Suprapubic skin (tissue), 4 donors: ENCODE data around the gene ACTL10. TPM values are rescaled to one million over a fixed set of nuclear protein-coding genes. Genes with fewer than 3 reads are reported as not detected.
A peak's percentile ranks its signal among the peaks of the same experiment; 100 is the strongest.

Experiments used
- DNase-seq, 2 donors: peaks; one replicate each; pipeline ENCODE4 v3.0.0-alpha.2; 2019; ENCODE audit warnings: low spot score in 2 of 2
- H3K27ac ChIP-seq: fragments of 200-600 bp; sonication (generic); one replicate; pipeline ENCODE4 v1.5.1; 2019
- H3K27me3 ChIP-seq: fragments of 200-600 bp; sonication (generic); one replicate; pipeline ENCODE4 v1.5.1; 2019
- H3K36me3 ChIP-seq: fragments of 200-600 bp; sonication (generic); one replicate; pipeline ENCODE4 v1.5.1; 2019
- H3K4me1 ChIP-seq: fragments of 200-600 bp; sonication (generic); one replicate; pipeline ENCODE4 v1.5.1; 2019
- H3K4me3 ChIP-seq: fragments of 200-600 bp; sonication (generic); one replicate; pipeline ENCODE4 v1.5.1; 2019; ENCODE audit warnings: mild to moderate bottlenecking
- H3K9me3 ChIP-seq: fragments of 200-600 bp; sonication (generic); one replicate; pipeline ENCODE4 v1.5.1; 2019
- CTCF ChIP-seq, 2 donors: fragments of 200-600 bp in 1 of 2; fragments of 450-650 bp in 1 of 2; sonication (generic) in 1 of 2; IDR thresholded peaks; one replicate each; pipeline ENCODE4 v1.5.1; 2016 to 2019; ENCODE audit warnings: antibody characterized with exemption in 2 of 2, mild to moderate bottlenecking in 1 of 2, moderate library complexity in 1 of 2
- EP300 ChIP-seq: sonication (generic); formaldehyde crosslinking; IDR thresholded peaks from one replicate; pipeline ENCODE4 v1.6.1; 2017; ENCODE audit warnings: antibody characterized with exemption
- POLR2A ChIP-seq, 2 donors: fragments of 450-650 bp; IDR thresholded peaks; one replicate each; pipeline ENCODE4 v1.6.1; 2017; ENCODE audit warnings: antibody characterized with exemption in 2 of 2, mild to moderate bottlenecking in 2 of 2, moderate library complexity in 2 of 2
- POLR2AphosphoS5 ChIP-seq, 3 donors: sonication (generic); formaldehyde crosslinking; IDR thresholded peaks; one replicate each; pipeline ENCODE4 v1.6.1; 2017; ENCODE audit warnings: antibody characterized with exemption in 3 of 3
- WGBS: methylation state at CpG from one replicate; pipeline ENCODE4 v1.1.5; 2018; 5-methylcytosine and 5-hydroxymethylcytosine counted together
- total RNA-seq, 4 donors: library from RNA; depleted of rRNA; stranded (reverse); fragments of >200 nt; gene quantifications; one replicate each; pipeline ENCODE4 v1.1.0, GENCODE V29; 2016

The ACTL10 gene
- total RNA-seq, 4 donors from 2014 or later = 1.3 to 4.9 (median 3.0) TPM

GRCh38 chr20:33667676-33668465, 1.1 kb downstream of the ACTL10 start:
- Histone ChIP-seq H3K36me3 (peaks cover 4% of the 10 kb centered on the region), H3K4me3 (peak overlapping the region; percentile 56), H3K4me1 (peaks cover 58% of the 10 kb centered on the region), H3K27me3 (no peaks in the 10 kb centered on the region), H3K9me3 (no peaks in the 10 kb centered on the region), H3K27ac (peak overlapping the region; percentile 71)
- peak; percentile 82 to 90 for TF ChIP-seq CTCF (IDR thresholded peaks at IDR 0.05)
- no peak for TF ChIP-seq POLR2A (IDR thresholded peaks at IDR 0.05)
- peak in 1 of 3 donors; percentile 28 for TF ChIP-seq POLR2AphosphoS5 (IDR thresholded peaks at IDR 0.05)
- TF ChIP-seq EP300 = no peak
- peak; percentile 86 to 91 for DNase-seq
- WGBS = 0% methylated on average over 11 of the region's 47 CpGs

- Histone ChIP-seq H3K27me3 (no peaks in the 10 kb centered on the region), H3K36me3 (peaks cover 4% of the 10 kb centered on the region), H3K9me3 (no peaks in the 10 kb centered on the region), H3K4me3 (peak overlapping the region; percentile 56), H3K4me1 (peaks cover 60% of the 10 kb centered on the region), H3K27ac (no peak overlapping the region)
- DNase-seq = no peak
- TF ChIP-seq POLR2A (IDR thresholded peaks at IDR 0.05) (no peak), CTCF (IDR thresholded peaks at IDR 0.05) (no peak), POLR2AphosphoS5 (IDR thresholded peaks at IDR 0.05) (no peak), EP300 (no peak)
- WGBS = 72% methylated on average over 10 of the region's 13 CpGs
These were observed 1.9 kb downstream of the ACTL10 start for GRCh38 chr20:33668466-33669155.

- TF ChIP-seq CTCF (IDR thresholded peaks at IDR 0.05) (no peak), POLR2A (IDR thresholded peaks at IDR 0.05) (no peak), POLR2AphosphoS5 (IDR thresholded peaks at IDR 0.05) (no peak), EP300 (no peak)
- Histone ChIP-seq H3K9me3 (no peaks in the 10 kb centered on the region), H3K27me3 (no peaks in the 10 kb centered on the region), H3K4me3 (no peak overlapping the region), H3K4me1 (peaks cover 58% of the 10 kb centered on the region), H3K27ac (no peak overlapping the region), H3K36me3 (peaks cover 4% of the 10 kb centered on the region)
- no CpG with 5 or more reads among the region's 5 CpGs for WGBS
- no peak for DNase-seq
These were observed 2.5 kb downstream of the ACTL10 start for GRCh38 chr20:33669224-33669623.

GRCh38 chr20:33669873-33670640, 3.3 kb downstream of the ACTL10 start:
- Histone ChIP-seq H3K9me3 (no peaks in the 10 kb centered on the region), H3K36me3 (peaks cover 4% of the 10 kb centered on the region), H3K27ac (no peak overlapping the region), H3K4me1 (peaks cover 59% of the 10 kb centered on the region), H3K4me3 (no peak overlapping the region), H3K27me3 (no peaks in the 10 kb centered on the region)
- DNase-seq = no peak
- 64% methylated on average over 13 of the region's 13 CpGs for WGBS
- TF ChIP-seq CTCF (IDR thresholded peaks at IDR 0.05) = no peak
- no peak for TF ChIP-seq POLR2A (IDR thresholded peaks at IDR 0.05)
- no peak for TF ChIP-seq EP300
- no peak for TF ChIP-seq POLR2AphosphoS5 (IDR thresholded peaks at IDR 0.05)
